Panc1 (cell line): ENCODE results near the gene KRT83. TPM values are rescaled to one million over a fixed set of nuclear protein-coding genes. Genes with fewer than 3 reads are reported as not detected.

ENCODE experiments used
- ATAC-seq: fragments of 200-7000 bp; cut with Tn5 transposase; 2 replicates; pipeline ENCODE4 v1.9.1; 2020; ENCODE audit warnings: mild to moderate bottlenecking, moderate library complexity
- BruUV-seq: library from RNA; stranded (reverse); fragments of 400-500 nt; replicated peaks from 2 replicates; lab custom pipeline; 2021; lab: Mats Ljungman, UMichigan
- CTCF ChIA-PET: fragments of 300-600 bp; sonication (Branson Sonifier 250); formaldehyde crosslinking; loops from one replicate; lab custom pipeline; 2022; ENCODE audit warnings: antibody characterized with exemption; lab: Charles Lee
- POLR2A ChIA-PET: fragments of 300-600 bp; sonication (Branson Sonifier 250); formaldehyde crosslinking; loops from one replicate; lab custom pipeline; 2022; ENCODE audit warnings: antibody characterized with exemption; lab: Charles Lee
- DNase-seq: peaks from one replicate; pipeline ENCODE4 v3.0.0-alpha.2; 2010; ENCODE audit warnings: low read depth, low spot score
- H3K27ac ChIP-seq: 2 replicates; pipeline ENCODE4 v1.5.1; 2011; ENCODE audit warnings: mild to moderate bottlenecking, low read length, inconsistent platforms
- H3K27me3 ChIP-seq: fragments of 200-500 bp; sonication (Bioruptor generic); 2 replicates; pipeline ENCODE4 v1.6.0; 2014; ENCODE audit warnings: low read length, inconsistent platforms; ENCODE audit not compliant: control insufficient read depth, insufficient read depth
- H3K36me3 ChIP-seq: fragments of 200-500 bp; sonication (Bioruptor generic); 2 replicates; pipeline ENCODE4 v1.5.1; 2014; ENCODE audit warnings: inconsistent platforms, mild to moderate bottlenecking, low read length, moderate library complexity; ENCODE audit not compliant: control insufficient read depth, insufficient read depth
- H3K4me1 ChIP-seq: 2 replicates; pipeline ENCODE4 v1.5.1; 2011; ENCODE audit warnings: inconsistent platforms, mild to moderate bottlenecking, low read length, moderate library complexity; ENCODE audit not compliant: control insufficient read depth, insufficient read depth
- H3K4me3 ChIP-seq, 2 experiments: 2 replicates each; pipeline ENCODE4 v1.5.1; 2011 to 2012; ENCODE audit warnings: low read depth in 2 of 2, low read length in 2 of 2, mild to moderate bottlenecking in 2 of 2, inconsistent platforms in 1 of 2, moderate library complexity in 1 of 2
- H3K9me3 ChIP-seq: fragments of 200-500 bp; sonication (Bioruptor generic); 2 replicates; pipeline ENCODE4 v1.5.1; 2014; ENCODE audit warnings: low read depth, mild to moderate bottlenecking, inconsistent platforms, low read length, moderate library complexity; ENCODE audit not compliant: control insufficient read depth, insufficient read depth
- POLR2AphosphoS5 ChIP-seq: IDR thresholded peaks from 2 replicates; pipeline ENCODE4 v1.6.1; 2012; ENCODE audit warnings: mild to moderate bottlenecking, low read depth, low read length, moderate library complexity
- SIN3A ChIP-seq: IDR thresholded peaks from 2 replicates; pipeline ENCODE4 v1.6.1; 2012; ENCODE audit warnings: low read depth, mild to moderate bottlenecking, low read length, moderate library complexity, borderline replicate concordance; ENCODE audit not compliant: insufficient read depth
- TCF7L2 ChIP-seq: IDR thresholded peaks from 2 replicates; pipeline ENCODE4 v1.6.1; 2011; ENCODE audit warnings: mild to moderate bottlenecking, low read depth, low read length, inconsistent platforms
- in situ Hi-C: cut with HindIII; loops from 2 replicates; pipeline ENCODE4 v1.10.0; 2016; ENCODE audit warnings: low sequenced_read_pairs, low pct_unique_long_range_greater_than_20kb
- intact Hi-C: fragments of 100-400 bp; cut with micrococcal nuclease; formaldehyde crosslinking; loops from one replicate; pipeline ENCODE4 v1.10.0; 2022; ENCODE audit not compliant: unreplicated experiment
- total RNA-seq: library from RNA; stranded (reverse); gene quantifications from one replicate; pipeline ENCODE4 v1.2.1, GENCODE V29; 2021; ENCODE audit not compliant: unreplicated experiment
- TF ChIP-seq, protein P1 (sequence below), 2 experiments: IDR thresholded peaks; 2 replicates each; pipeline ENCODE4 v1.6.1; 2011 to 2012; ENCODE audit warnings: low read depth in 2 of 2, control low read depth in 1 of 2, low read length in 1 of 2, mild to moderate bottlenecking in 1 of 2, moderate library complexity in 1 of 2; ENCODE audit not compliant: insufficient read depth in 1 of 2
- TF ChIP-seq, protein P2 (sequence below): fragments of 450-650 bp; IDR thresholded peaks from 2 replicates; pipeline ENCODE4 v1.5.1; 2017; ENCODE audit warnings: mild to moderate bottlenecking

The KRT83 gene
- total RNA-seq, 1 experiment from 2014 or later = 0.28 TPM

DNA sequence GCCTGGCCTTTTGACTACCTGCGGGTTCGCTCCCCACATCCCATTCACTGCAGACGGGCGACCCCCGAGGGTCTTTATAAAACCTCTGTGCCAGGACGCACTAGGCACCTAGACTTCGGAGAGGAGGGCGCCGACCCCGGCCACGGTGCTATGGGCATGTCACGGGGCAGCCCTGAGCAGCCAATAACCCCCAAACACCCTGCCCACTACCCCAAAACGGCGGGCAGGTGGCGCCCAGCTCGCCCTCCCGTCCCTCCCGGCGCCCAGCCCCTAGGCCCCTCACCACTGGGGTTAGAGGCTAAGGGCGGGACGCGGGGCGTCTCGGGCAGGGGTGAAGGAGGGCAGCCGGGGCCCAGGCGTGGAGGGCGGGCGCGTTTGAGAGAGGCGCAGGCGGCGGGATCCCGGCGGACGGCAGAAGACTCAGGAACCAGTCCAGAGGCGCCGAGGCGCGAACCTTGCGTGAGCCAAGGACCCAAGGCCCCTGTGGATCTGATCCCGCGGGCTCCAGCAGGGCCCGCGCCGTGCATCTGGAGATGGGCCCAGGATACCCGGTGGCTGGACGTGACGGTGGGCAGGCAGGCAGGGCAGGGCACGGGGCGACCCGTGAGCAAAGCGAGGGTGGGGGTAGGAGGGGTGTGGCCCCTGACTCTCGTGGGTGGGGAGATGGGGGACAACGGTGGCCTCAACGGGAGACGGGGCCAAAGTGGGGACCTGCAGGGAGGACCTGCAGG is 35.0 kb upstream of the KRT83 start:
- ATAC-seq = no peak
- intact Hi-C loops (no loop called here), in situ Hi-C loops (no loop called here)
- ChIA-PET POLR2A (no interaction called here), CTCF (no interaction called here)
- Histone ChIP-seq H3K9me3 (no peaks in the 10 kb centered on the region), H3K27ac (no peak overlapping the region), H3K27me3 (0 out of 2 replicates have a peak, but pooled peaks cover 2% of the 10 kb centered on the region), H3K4me1 (no peaks in the 10 kb centered on the region), H3K36me3 (no peaks in the 10 kb centered on the region), H3K4me3 (no peak overlapping the region)
- TF ChIP-seq, protein P1, sequence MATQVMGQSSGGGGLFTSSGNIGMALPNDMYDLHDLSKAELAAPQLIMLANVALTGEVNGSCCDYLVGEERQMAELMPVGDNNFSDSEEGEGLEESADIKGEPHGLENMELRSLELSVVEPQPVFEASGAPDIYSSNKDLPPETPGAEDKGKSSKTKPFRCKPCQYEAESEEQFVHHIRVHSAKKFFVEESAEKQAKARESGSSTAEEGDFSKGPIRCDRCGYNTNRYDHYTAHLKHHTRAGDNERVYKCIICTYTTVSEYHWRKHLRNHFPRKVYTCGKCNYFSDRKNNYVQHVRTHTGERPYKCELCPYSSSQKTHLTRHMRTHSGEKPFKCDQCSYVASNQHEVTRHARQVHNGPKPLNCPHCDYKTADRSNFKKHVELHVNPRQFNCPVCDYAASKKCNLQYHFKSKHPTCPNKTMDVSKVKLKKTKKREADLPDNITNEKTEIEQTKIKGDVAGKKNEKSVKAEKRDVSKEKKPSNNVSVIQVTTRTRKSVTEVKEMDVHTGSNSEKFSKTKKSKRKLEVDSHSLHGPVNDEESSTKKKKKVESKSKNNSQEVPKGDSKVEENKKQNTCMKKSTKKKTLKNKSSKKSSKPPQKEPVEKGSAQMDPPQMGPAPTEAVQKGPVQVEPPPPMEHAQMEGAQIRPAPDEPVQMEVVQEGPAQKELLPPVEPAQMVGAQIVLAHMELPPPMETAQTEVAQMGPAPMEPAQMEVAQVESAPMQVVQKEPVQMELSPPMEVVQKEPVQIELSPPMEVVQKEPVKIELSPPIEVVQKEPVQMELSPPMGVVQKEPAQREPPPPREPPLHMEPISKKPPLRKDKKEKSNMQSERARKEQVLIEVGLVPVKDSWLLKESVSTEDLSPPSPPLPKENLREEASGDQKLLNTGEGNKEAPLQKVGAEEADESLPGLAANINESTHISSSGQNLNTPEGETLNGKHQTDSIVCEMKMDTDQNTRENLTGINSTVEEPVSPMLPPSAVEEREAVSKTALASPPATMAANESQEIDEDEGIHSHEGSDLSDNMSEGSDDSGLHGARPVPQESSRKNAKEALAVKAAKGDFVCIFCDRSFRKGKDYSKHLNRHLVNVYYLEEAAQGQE (IDR thresholded peaks at IDR 0.05; ENCODE audit: insufficient read depth in 1 of 2, low read depth in 2 of 2, low read length in 1 of 2) = no peak
- TF ChIP-seq POLR2AphosphoS5 = no peak
- no peak for TF ChIP-seq SIN3A
- TF ChIP-seq, protein P2, sequence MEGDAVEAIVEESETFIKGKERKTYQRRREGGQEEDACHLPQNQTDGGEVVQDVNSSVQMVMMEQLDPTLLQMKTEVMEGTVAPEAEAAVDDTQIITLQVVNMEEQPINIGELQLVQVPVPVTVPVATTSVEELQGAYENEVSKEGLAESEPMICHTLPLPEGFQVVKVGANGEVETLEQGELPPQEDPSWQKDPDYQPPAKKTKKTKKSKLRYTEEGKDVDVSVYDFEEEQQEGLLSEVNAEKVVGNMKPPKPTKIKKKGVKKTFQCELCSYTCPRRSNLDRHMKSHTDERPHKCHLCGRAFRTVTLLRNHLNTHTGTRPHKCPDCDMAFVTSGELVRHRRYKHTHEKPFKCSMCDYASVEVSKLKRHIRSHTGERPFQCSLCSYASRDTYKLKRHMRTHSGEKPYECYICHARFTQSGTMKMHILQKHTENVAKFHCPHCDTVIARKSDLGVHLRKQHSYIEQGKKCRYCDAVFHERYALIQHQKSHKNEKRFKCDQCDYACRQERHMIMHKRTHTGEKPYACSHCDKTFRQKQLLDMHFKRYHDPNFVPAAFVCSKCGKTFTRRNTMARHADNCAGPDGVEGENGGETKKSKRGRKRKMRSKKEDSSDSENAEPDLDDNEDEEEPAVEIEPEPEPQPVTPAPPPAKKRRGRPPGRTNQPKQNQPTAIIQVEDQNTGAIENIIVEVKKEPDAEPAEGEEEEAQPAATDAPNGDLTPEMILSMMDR = no peak
- no peak for TF ChIP-seq TCF7L2
- no TSS peak for BruUV-seq
- DNase-seq = no peak

DNA sequence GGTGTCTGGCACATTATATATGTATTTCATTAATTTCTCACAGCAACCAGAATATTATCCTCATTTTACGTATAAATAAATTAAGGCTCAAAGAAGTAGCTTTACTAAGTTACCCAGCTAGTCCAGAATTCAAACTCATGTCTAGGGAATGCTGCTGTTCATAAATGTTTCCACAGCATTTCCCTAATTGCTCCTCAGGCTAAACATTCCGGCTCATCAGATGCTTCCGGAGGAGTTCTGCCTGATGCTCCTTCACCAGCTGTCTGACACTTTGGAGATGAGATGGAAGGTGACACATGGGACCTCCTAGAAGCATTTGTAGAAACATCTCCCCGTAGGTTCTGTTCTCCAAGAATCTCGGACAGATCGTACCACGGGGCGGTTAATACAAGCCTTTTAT is 34.0 kb upstream of the KRT83 start:
- CTCF ChIA-PET = no interaction called here

More for the DNA sequence above, 34.0 kb upstream of the KRT83 start:
- POLR2A ChIA-PET = no interaction called here
- Histone ChIP-seq H3K4me3 (no peak overlapping the region), H3K9me3 (no peaks in the 10 kb centered on the region), H3K27me3 (0 out of 2 replicates have a peak, but pooled peaks cover 2% of the 10 kb centered on the region), H3K36me3 (no peaks in the 10 kb centered on the region), H3K27ac (no peak overlapping the region), H3K4me1 (no peaks in the 10 kb centered on the region)
- ATAC-seq (no peak), DNase-seq (no peak)
- intact Hi-C loops = no loop called here
- no TSS peak for BruUV-seq
- TF ChIP-seq, protein P2 = no peak
- TF ChIP-seq SIN3A (no peak), POLR2AphosphoS5 (no peak), TCF7L2 (no peak)
- TF ChIP-seq, protein P1 (IDR thresholded peaks at IDR 0.05; ENCODE audit: insufficient read depth in 1 of 2, low read depth in 2 of 2, low read length in 1 of 2) = no peak
- in situ Hi-C loops = no loop called here
